Measurements from ENCODE around the gene SDCBP2.

The SDCBP2 gene

GRCh38 chr20:1331801-1332453 lies 3.0 kb upstream of the SDCBP2 start:
- no peak for DNase-seq (ENCODE audit: low read depth in 2 of 2, low spot score in 1 of 2)

- no peak for DNase-seq (ENCODE audit: low read depth in 2 of 2, low spot score in 1 of 2)
Observed at GRCh38 chr20:1331101-1331500, 2.2 kb upstream of the SDCBP2 start.

- no peak for DNase-seq (ENCODE audit: low read depth in 2 of 2, low spot score in 1 of 2)
Observed at GRCh38 chr20:1330075-1330830, 1.3 kb upstream of the SDCBP2 start.

GRCh38 chr20:1327827-1328679 lies 886 bp downstream of the SDCBP2 start:
- no peak for DNase-seq (ENCODE audit: low read depth in 2 of 2, low spot score in 1 of 2)

- DNase-seq (ENCODE audit: low read depth in 2 of 2, low spot score in 1 of 2) = no peak
Observed at GRCh38 chr20:1327241-1327653, 1.7 kb downstream of the SDCBP2 start.

GRCh38 chr20:1326031-1326930 lies 2.7 kb downstream of the SDCBP2 start:
- DNase-seq (ENCODE audit: low read depth in 2 of 2, low spot score in 1 of 2) = no peak

GRCh38 chr20:1325173-1326030 lies 3.5 kb downstream of the SDCBP2 start:
- DNase-seq (ENCODE audit: low read depth in 2 of 2, low spot score in 1 of 2) = peak; percentile 99 to 100

GRCh38 chr20:1324598-1325172 lies 4.3 kb downstream of the SDCBP2 start:
- DNase-seq (ENCODE audit: low read depth in 2 of 2, low spot score in 1 of 2) = no peak

GRCh38 chr20:1323830-1324597 lies 4.9 kb downstream of the SDCBP2 start:
- no peak for DNase-seq (ENCODE audit: low read depth in 2 of 2, low spot score in 1 of 2)

- DNase-seq (ENCODE audit: low read depth in 2 of 2, low spot score in 1 of 2) = no peak
Observed at GRCh38 chr20:1323256-1323655, 5.7 kb downstream of the SDCBP2 start.

GRCh38 chr20:1322511-1323245 lies 6.3 kb downstream of the SDCBP2 start:
- no peak for DNase-seq (ENCODE audit: low read depth in 2 of 2, low spot score in 1 of 2)

GRCh38 chr20:1321654-1321939 lies 7.3 kb downstream of the SDCBP2 start:
- DNase-seq (ENCODE audit: low read depth in 2 of 2, low spot score in 1 of 2) = no peak

GRCh38 chr20:1320902-1321653 lies 7.9 kb downstream of the SDCBP2 start:
- DNase-seq (ENCODE audit: low read depth in 2 of 2, low spot score in 1 of 2) = no peak

- no peak for DNase-seq (ENCODE audit: low read depth in 2 of 2, low spot score in 1 of 2)
Observed at GRCh38 chr20:1320016-1320415, 8.9 kb downstream of the SDCBP2 start.

GRCh38 chr20:1319462-1319861 lies 9.5 kb downstream of the SDCBP2 start:
- no peak for DNase-seq (ENCODE audit: low read depth in 2 of 2, low spot score in 1 of 2)

- DNase-seq (ENCODE audit: low read depth in 2 of 2, low spot score in 1 of 2) = no peak
Observed at GRCh38 chr20:1319051-1319450, 9.9 kb downstream of the SDCBP2 start.

- no peak for DNase-seq (ENCODE audit: low read depth in 2 of 2, low spot score in 1 of 2)
Observed at GRCh38 chr20:1317545-1318255, 11.2 kb downstream of the SDCBP2 start.
